ENCODE data around the gene PRDM16.

Gene PRDM16

GRCh38 chr1:3342960-3343359, 274.0 kb downstream of the PRDM16 start:
- Histone ChIP-seq H3K4me1 (ENCODE audit: low read length) (no peaks in the 10 kb centered on the region), H3K4me3 (ENCODE audit: low read length) (no peak overlapping the region), H3K27ac (ENCODE audit: low read length) (no peak overlapping the region), H3K4me2 (ENCODE audit: low read depth, low read length) (no peak overlapping the region), H3K9ac (ENCODE audit: low read length) (no peak overlapping the region), H3K36me3 (replicated peaks; ENCODE audit: insufficient read depth, low read length) (no peaks in the 10 kb centered on the region), H3K79me2 (ENCODE audit: low read length) (no peaks in the 10 kb centered on the region), H3F3A (ENCODE audit: insufficient read depth, low read length) (no peaks in the 10 kb centered on the region), H2AFZ (ENCODE audit: low read length) (no peak overlapping the region), H4K20me1 (ENCODE audit: insufficient read depth, low read length) (no peaks in the 10 kb centered on the region), H3K9me3 (replicated peaks; ENCODE audit: insufficient read depth, low read length) (no peaks in the 10 kb centered on the region), H3K9me2 (replicated peaks; ENCODE audit: insufficient read depth, low read length) (no peaks in the 10 kb centered on the region), H3K27me3 (replicated peaks; ENCODE audit: insufficient read depth, low read length) (peaks cover 90% of the 10 kb centered on the region)
- no peak for TF ChIP-seq CTCF (IDR thresholded peaks at IDR 0.05; ENCODE audit: low read length)
- DNase-seq: no peak

DNA sequence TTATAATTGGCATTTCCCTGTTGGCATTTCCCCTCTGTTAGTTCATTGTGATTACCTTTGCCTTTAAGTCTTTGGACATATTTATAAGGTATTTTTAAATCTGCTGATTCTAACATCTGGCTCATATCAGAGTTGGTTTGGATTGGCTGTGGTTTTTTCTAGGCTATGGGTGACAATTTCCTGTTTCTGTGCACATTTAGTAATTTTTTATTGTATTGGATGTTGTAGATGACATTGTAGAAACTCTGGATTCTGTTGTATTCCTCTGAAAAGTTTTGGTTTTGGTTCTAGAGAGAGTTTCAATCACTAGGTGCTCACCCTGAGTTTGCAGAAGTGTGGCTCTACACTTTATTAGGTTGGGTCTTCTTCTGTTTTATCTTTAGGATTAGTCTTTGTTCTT, 275.4 kb downstream of the PRDM16 start:
- H3K9ac ChIP-seq (ENCODE audit: low read length): no peak overlapping the region
- no peak overlapping the region for H3K27ac ChIP-seq (ENCODE audit: low read length)
- no peaks in the 10 kb centered on the region for H3K36me3 ChIP-seq (replicated peaks; ENCODE audit: insufficient read depth, low read length)
- no peak for DNase-seq
- TF ChIP-seq CTCF (IDR thresholded peaks at IDR 0.05; ENCODE audit: low read length) (no peak), EZH2 (optimal IDR thresholded peaks at IDR 0.05; ENCODE audit: low read depth, low read length) (no peak), EZH2phosphoT487 (IDR thresholded peaks at IDR 0.05; ENCODE audit: low read length) (no peak)
- no peak overlapping the region for H2AFZ ChIP-seq (ENCODE audit: low read length)
- H3K4me3 ChIP-seq (ENCODE audit: low read length): no peak overlapping the region
- no peaks in the 10 kb centered on the region for H3F3A ChIP-seq (ENCODE audit: insufficient read depth, low read length)
- H3K27me3 ChIP-seq (replicated peaks; ENCODE audit: insufficient read depth, low read length): peaks cover 90% of the 10 kb centered on the region
- H3K9me2 ChIP-seq (replicated peaks; ENCODE audit: insufficient read depth, low read length): no peaks in the 10 kb centered on the region
- H3K4me1 ChIP-seq (ENCODE audit: low read length): no peaks in the 10 kb centered on the region
- H3K4me2 ChIP-seq (ENCODE audit: low read depth, low read length): no peak overlapping the region
- H3K9me3 ChIP-seq (replicated peaks; ENCODE audit: insufficient read depth, low read length): no peaks in the 10 kb centered on the region
- no peaks in the 10 kb centered on the region for H3K79me2 ChIP-seq (ENCODE audit: low read length)
- H4K20me1 ChIP-seq (ENCODE audit: insufficient read depth, low read length): no peaks in the 10 kb centered on the region

DNA sequence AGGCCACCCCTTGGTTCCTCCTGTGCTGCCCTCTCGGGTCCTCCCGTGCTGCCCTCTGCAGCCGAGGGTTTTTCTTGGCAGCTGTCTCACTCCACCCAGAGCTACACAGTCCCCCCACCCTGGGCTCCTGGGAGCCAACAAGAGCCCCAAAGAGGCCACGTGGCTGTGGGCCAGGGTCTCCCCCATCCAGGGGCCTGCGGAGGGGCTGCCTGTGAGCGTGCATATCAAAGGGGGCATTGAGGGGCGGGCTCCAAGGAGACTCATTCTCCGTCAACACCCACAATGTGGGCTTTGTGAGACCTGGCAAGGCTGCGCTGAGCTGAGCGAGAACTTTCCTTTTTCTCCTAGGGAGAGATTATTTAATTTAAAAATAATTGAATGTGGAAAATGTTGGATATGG, 276.8 kb downstream of the PRDM16 start:
- H3K79me2 ChIP-seq (ENCODE audit: low read length): no peaks in the 10 kb centered on the region
- H3K4me3 ChIP-seq (ENCODE audit: low read length): no peak overlapping the region
- no peaks in the 10 kb centered on the region for H4K20me1 ChIP-seq (ENCODE audit: insufficient read depth, low read length)
- H3F3A ChIP-seq (ENCODE audit: insufficient read depth, low read length): no peaks in the 10 kb centered on the region
- no peak overlapping the region for H3K4me2 ChIP-seq (ENCODE audit: low read depth, low read length)
- H3K27me3 ChIP-seq (replicated peaks; ENCODE audit: insufficient read depth, low read length): peaks cover 90% of the 10 kb centered on the region
- no peak overlapping the region for H3K27ac ChIP-seq (ENCODE audit: low read length)
- H3K4me1 ChIP-seq (ENCODE audit: low read length): no peaks in the 10 kb centered on the region
- no peak for TF ChIP-seq EZH2 (optimal IDR thresholded peaks at IDR 0.05; ENCODE audit: low read depth, low read length)
- no peak for TF ChIP-seq CTCF (IDR thresholded peaks at IDR 0.05; ENCODE audit: low read length)
- no peak for TF ChIP-seq EZH2phosphoT487 (IDR thresholded peaks at IDR 0.05; ENCODE audit: low read length)
- no peaks in the 10 kb centered on the region for H3K9me2 ChIP-seq (replicated peaks; ENCODE audit: insufficient read depth, low read length)
- no peak overlapping the region for H3K9ac ChIP-seq (ENCODE audit: low read length)
- H3K9me3 ChIP-seq (replicated peaks; ENCODE audit: insufficient read depth, low read length): no peaks in the 10 kb centered on the region
- no peak overlapping the region for H2AFZ ChIP-seq (ENCODE audit: low read length)
- DNase-seq: no peak
- no peaks in the 10 kb centered on the region for H3K36me3 ChIP-seq (replicated peaks; ENCODE audit: insufficient read depth, low read length)

DNA sequence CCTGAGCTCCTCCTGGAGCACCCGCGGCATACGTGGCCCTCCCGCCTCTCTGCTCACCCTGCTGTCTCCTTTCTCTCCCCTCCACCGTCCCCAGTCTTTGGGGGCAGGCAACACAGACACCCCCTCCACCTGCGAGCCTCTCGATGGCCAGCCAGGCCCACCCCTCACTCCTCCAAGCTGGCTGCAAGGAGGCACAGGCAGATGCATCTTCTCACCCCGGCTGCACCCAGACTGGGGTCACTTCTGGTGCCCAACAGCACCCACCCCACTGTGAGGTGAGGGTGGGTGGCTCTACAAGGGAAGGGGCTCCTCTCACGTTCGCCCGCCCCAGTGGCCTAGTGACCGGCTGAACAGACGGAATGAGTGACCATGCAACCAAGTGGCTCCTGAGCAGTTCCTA, 277.5 kb downstream of the PRDM16 start:
- Histone ChIP-seq H3K27ac (ENCODE audit: low read length) (no peak overlapping the region), H3K4me2 (ENCODE audit: low read depth, low read length) (no peak overlapping the region), H2AFZ (ENCODE audit: low read length) (no peak overlapping the region)

More for the DNA sequence above, 277.5 kb downstream of the PRDM16 start:
- H3K36me3 ChIP-seq (replicated peaks; ENCODE audit: insufficient read depth, low read length): no peaks in the 10 kb centered on the region
- H4K20me1 ChIP-seq (ENCODE audit: insufficient read depth, low read length): no peaks in the 10 kb centered on the region
- TF ChIP-seq CTCF (IDR thresholded peaks at IDR 0.05; ENCODE audit: low read length): no peak
- no peak for TF ChIP-seq EZH2 (optimal IDR thresholded peaks at IDR 0.05; ENCODE audit: low read depth, low read length)
- TF ChIP-seq EZH2phosphoT487 (IDR thresholded peaks at IDR 0.05; ENCODE audit: low read length): no peak
- peaks cover 87% of the 10 kb centered on the region for H3K27me3 ChIP-seq (replicated peaks; ENCODE audit: insufficient read depth, low read length)
- H3K79me2 ChIP-seq (ENCODE audit: low read length): no peaks in the 10 kb centered on the region
- no peak overlapping the region for H3K4me3 ChIP-seq (ENCODE audit: low read length)
- H3K9me3 ChIP-seq (replicated peaks; ENCODE audit: insufficient read depth, low read length): no peaks in the 10 kb centered on the region
- no peak for DNase-seq
- H3K4me1 ChIP-seq (ENCODE audit: low read length): no peaks in the 10 kb centered on the region
- no peaks in the 10 kb centered on the region for H3F3A ChIP-seq (ENCODE audit: insufficient read depth, low read length)
- H3K9me2 ChIP-seq (replicated peaks; ENCODE audit: insufficient read depth, low read length): no peaks in the 10 kb centered on the region
- no peak overlapping the region for H3K9ac ChIP-seq (ENCODE audit: low read length)
